NCI-H146 (cell line): ENCODE data around the gene KIN.
"Not testable (repeated sequence)": the region's sequence is repeated elsewhere in the genome, so short reads cannot be mapped to it uniquely, and the experiment has no call there.

Source experiments
- DNase-seq: peaks from one replicate; lab custom pipeline; 2025; lab: John Stamatoyannopoulos, UW

KIN gene

GRCh38 chr10:7794251-7795026, 6.6 kb upstream of the KIN start:
- DNase-seq: no peak

GRCh38 chr10:7792541-7792940, 4.7 kb upstream of the KIN start:
- DNase-seq: no peak

GRCh38 chr10:7789390-7789789, 1.6 kb upstream of the KIN start:
- DNase-seq: no peak

GRCh38 chr10:7788639-7789286, 970 bp upstream of the KIN start:
- peak; percentile 74 for DNase-seq

- DNase-seq: no peak
Observed at GRCh38 chr10:7787150-7787856, 490 bp downstream of the KIN start.

- DNase-seq: no peak
Observed at GRCh38 chr10:7786430-7786829, 1.4 kb downstream of the KIN start.

GRCh38 chr10:7782194-7782593, 5.6 kb downstream of the KIN start:
- DNase-seq: not testable (repeated sequence)

GRCh38 chr10:7776777-7777176, 11.0 kb downstream of the KIN start:
- no peak for DNase-seq

GRCh38 chr10:7773845-7774801, 13.7 kb downstream of the KIN start:
- DNase-seq: no peak

- no peak for DNase-seq
Observed at GRCh38 chr10:7768417-7768816, 19.4 kb downstream of the KIN start.

GRCh38 chr10:7767209-7767608, 20.6 kb downstream of the KIN start:
- DNase-seq: no peak

- no peak for DNase-seq
Observed at GRCh38 chr10:7766241-7766640, 21.6 kb downstream of the KIN start.

GRCh38 chr10:7763929-7764328, 23.9 kb downstream of the KIN start:
- DNase-seq: no peak

GRCh38 chr10:7756360-7756992, 31.3 kb downstream of the KIN start:
- DNase-seq: peak; percentile 31

GRCh38 chr10:7755103-7755502, 32.7 kb downstream of the KIN start:
- DNase-seq: no peak

GRCh38 chr10:7752251-7752650, 35.5 kb downstream of the KIN start:
- DNase-seq: no peak

GRCh38 chr10:7750222-7750621, 37.6 kb downstream of the KIN start:
- no peak for DNase-seq

- DNase-seq: not testable (repeated sequence)
Observed at GRCh38 chr10:7748637-7749036, 39.2 kb downstream of the KIN start.

- DNase-seq: no peak
Observed at GRCh38 chr10:7744307-7744706, 43.5 kb downstream of the KIN start.

GRCh38 chr10:7738536-7739407, 49.0 kb downstream of the KIN start:
- peak; percentile 91 for DNase-seq
